H1 (cell line): ENCODE data around the gene PEX14. TPM values are rescaled to one million over a fixed set of nuclear protein-coding genes. Genes with fewer than 3 reads are reported as not detected.

Source experiments
- CTCF ChIA-PET: fragments of 300-600 bp; sonication (Branson Sonifier 250); formaldehyde crosslinking; loops from one replicate; lab custom pipeline; 2021; ENCODE audit not compliant: partially characterized antibody; lab: Charles Lee
- POLR2A ChIA-PET: fragments of 300-600 bp; sonication (Branson Sonifier 250); formaldehyde crosslinking; loops from one replicate; lab custom pipeline; 2021; ENCODE audit warnings: inconsistent platforms; ENCODE audit not compliant: partially characterized antibody; lab: Charles Lee
- DNase-seq, 2 experiments: peaks; one replicate each; pipeline versions ENCODE4 v3.0.0 to v3.0.0-alpha.2; 2010 to 2022; ENCODE audit warnings: low spot score in 2 of 2, low read depth in 1 of 2, mixed read lengths in 1 of 2
- FAIRE-seq: peaks from 2 replicates; lab custom pipeline; 2011; peaks lifted over from hg19 to GRCh38; lab: Jason Lieb, UNC
- H2AFZ ChIP-seq: 2 replicates; pipeline ENCODE4 v1.8.1; 2012; ENCODE audit warnings: low read length, inconsistent platforms
- H2AK5ac ChIP-seq: 2 replicates; pipeline ENCODE4 v1.6.1; 2013; ENCODE audit warnings: low read depth, low read length
- H2BK120ac ChIP-seq: replicated peaks from 2 replicates; pipeline ENCODE3; 2013; ENCODE audit warnings: low read depth, low read length, inconsistent platforms
- H2BK12ac ChIP-seq: 2 replicates; pipeline ENCODE4 v1.6.1; 2013; ENCODE audit warnings: low read depth, low read length
- H2BK15ac ChIP-seq: 2 replicates; pipeline ENCODE4 v1.6.1; 2013; ENCODE audit warnings: low read length
- H2BK20ac ChIP-seq: 2 replicates; pipeline ENCODE4 v1.6.1; 2013; ENCODE audit warnings: low read length
- H2BK5ac ChIP-seq: 2 replicates; pipeline ENCODE4 v1.6.1; 2013; ENCODE audit warnings: low read depth, low read length
- H3K14ac ChIP-seq: 2 replicates; pipeline ENCODE4 v1.6.1; 2013; ENCODE audit warnings: inconsistent platforms; ENCODE audit not compliant: insufficient read length
- H3K18ac ChIP-seq: 2 replicates; pipeline ENCODE4 v1.6.1; 2013; ENCODE audit warnings: low read length; ENCODE audit errors: extremely low read depth
- H3K23ac ChIP-seq: 2 replicates; pipeline ENCODE4 v1.6.1; 2013; ENCODE audit warnings: inconsistent platforms; ENCODE audit not compliant: insufficient read length
- H3K23me2 ChIP-seq: 2 replicates; pipeline ENCODE4 v1.6.1; 2013; ENCODE audit warnings: low read depth, low read length
- H3K27ac ChIP-seq: 2 replicates; pipeline ENCODE4 v1.6.1; 2011; ENCODE audit warnings: low read depth, low read length, inconsistent platforms
- H3K27me3 ChIP-seq, 4 experiments: replicated peaks in 1 of 4; 1 replicate in 1 of 4; 2 replicates in 3 of 4; pipeline versions ENCODE4 v1.6.1 to v1.8.1; 2011 to 2013; ENCODE audit warnings: low read length in 3 of 4, mild to moderate bottlenecking in 3 of 4, inconsistent platforms in 2 of 4, mixed read lengths in 2 of 4, moderate library complexity in 1 of 4; ENCODE audit not compliant: control insufficient read depth in 3 of 4, insufficient read depth in 3 of 4; ENCODE audit errors: extremely low read depth in 1 of 4
- H3K36me3 ChIP-seq, 4 experiments: 2 replicates each; pipeline versions ENCODE4 v1.6.1 to v1.8.1; 2011 to 2013; ENCODE audit warnings: mild to moderate bottlenecking in 4 of 4, low read length in 3 of 4, moderate library complexity in 2 of 4, control low read depth in 1 of 4, inconsistent platforms in 1 of 4; ENCODE audit not compliant: insufficient read depth in 4 of 4, control insufficient read depth in 2 of 4
- H3K4ac ChIP-seq: replicated peaks from 2 replicates; pipeline ENCODE3; 2013; ENCODE audit warnings: low read length, low read depth, mixed read lengths, inconsistent platforms; ENCODE audit not compliant: insufficient read length
- H3K4me1 ChIP-seq, 4 experiments: replicated peaks in 1 of 4; 1 replicate in 1 of 4; 2 replicates in 3 of 4; pipeline versions ENCODE4 v1.6.1 to v1.8.1; 2011 to 2013; ENCODE audit warnings: low read length in 3 of 4, inconsistent platforms in 2 of 4, mixed read lengths in 1 of 4; ENCODE audit not compliant: insufficient read depth in 4 of 4, control insufficient read depth in 3 of 4
- H3K4me2 ChIP-seq, 2 experiments: 2 replicates each; pipeline versions ENCODE4 v1.6.1 to v1.8.1; 2011 to 2013; ENCODE audit warnings: low read depth in 2 of 2, low read length in 2 of 2, control low read depth in 1 of 2, inconsistent platforms in 1 of 2, mild to moderate bottlenecking in 1 of 2; ENCODE audit not compliant: insufficient read depth in 1 of 2
- H3K4me3 ChIP-seq, 4 experiments: fragments of 200-600, 300-600 bp in 1 of 4; sonication (generic), shearing (Covaris generic), sonication (Bioruptor Twin) in 1 of 4; 2 replicates each; pipeline versions ENCODE4 v1.5.1 to v1.8.1; 2011 to 2016; ENCODE audit warnings: low read length in 4 of 4, low read depth in 3 of 4, control low read depth in 2 of 4, inconsistent platforms in 2 of 4, mild to moderate bottlenecking in 2 of 4, mixed read lengths in 1 of 4, moderate library complexity in 1 of 4; ENCODE audit not compliant: insufficient read depth in 2 of 4; ENCODE audit errors: extremely low read depth in 1 of 4
- H3K56ac ChIP-seq: replicated peaks from 2 replicates; pipeline ENCODE3; 2013; ENCODE audit warnings: low read depth, mild to moderate bottlenecking, mixed read lengths, low read length, inconsistent platforms; ENCODE audit not compliant: insufficient read length
- H3K79me1 ChIP-seq: 2 replicates; pipeline ENCODE4 v1.6.1; 2013; ENCODE audit warnings: low read depth, low read length, control low read depth
- H3K79me2 ChIP-seq, 2 experiments: 2 replicates each; pipeline versions ENCODE4 v1.6.1 to v1.8.1; 2012 to 2013; ENCODE audit warnings: low read length in 2 of 2, mild to moderate bottlenecking in 2 of 2, inconsistent platforms in 1 of 2; ENCODE audit not compliant: insufficient read depth in 2 of 2, control insufficient read depth in 1 of 2
- H3K9ac ChIP-seq, 4 experiments: replicated peaks in 1 of 4; 1 replicate in 1 of 4; 2 replicates in 3 of 4; pipeline versions ENCODE4 v1.6.1 to v1.8.1; 2011 to 2013; ENCODE audit warnings: low read depth in 3 of 4, low read length in 3 of 4, control low read depth in 2 of 4, mild to moderate bottlenecking in 2 of 4, moderate library complexity in 2 of 4, inconsistent platforms in 1 of 4; ENCODE audit errors: extremely low read depth in 1 of 4
- H3K9me3 ChIP-seq, 2 experiments: 2 replicates each; pipeline versions ENCODE4 v1.6.1 to v1.8.1; 2012 to 2013; ENCODE audit warnings: mild to moderate bottlenecking in 2 of 2, moderate library complexity in 2 of 2, control low read depth in 1 of 2, inconsistent platforms in 1 of 2, low read depth in 1 of 2, low read length in 1 of 2, mixed read lengths in 1 of 2; ENCODE audit not compliant: insufficient read depth in 2 of 2
- H4K20me1 ChIP-seq, 2 experiments: replicated peaks in 1 of 2; 2 replicates each; pipeline versions ENCODE3 to v1.8.1; 2011 to 2013; ENCODE audit warnings: inconsistent platforms in 2 of 2, low read length in 2 of 2, mild to moderate bottlenecking in 1 of 2; ENCODE audit not compliant: insufficient read depth in 2 of 2, control insufficient read depth in 1 of 2
- H4K5ac ChIP-seq: 2 replicates; pipeline ENCODE4 v1.6.1; 2013; ENCODE audit warnings: low read length, low read depth, mixed read lengths, inconsistent platforms; ENCODE audit not compliant: insufficient read length
- H4K8ac ChIP-seq: 2 replicates; pipeline ENCODE4 v1.8.0; 2013; ENCODE audit warnings: mild to moderate bottlenecking, moderate library complexity, low read length, inconsistent platforms; ENCODE audit not compliant: insufficient read depth; ENCODE audit errors: extremely low read depth
- H4K91ac ChIP-seq: replicated peaks from 2 replicates; pipeline ENCODE3; 2013; ENCODE audit warnings: low read length, mixed read lengths, inconsistent platforms; ENCODE audit not compliant: insufficient read length
- BACH1 ChIP-seq: IDR thresholded peaks from 2 replicates; pipeline ENCODE4 v1.6.1; 2012; ENCODE audit warnings: low read length, improper control_type of control experiment
- CREB1 ChIP-seq: IDR thresholded peaks from 2 replicates; pipeline ENCODE4 v1.6.1; 2012; ENCODE audit warnings: inconsistent platforms
- JUN ChIP-seq: IDR thresholded peaks from 2 replicates; pipeline ENCODE4 v1.6.1; 2011; ENCODE audit warnings: low read depth, mild to moderate bottlenecking, improper control_type of control experiment, low read length
- KDM1A ChIP-seq: fragments of 200-600, 300-600 bp; sonication (generic); IDR thresholded peaks from 2 replicates; pipeline ENCODE4 v1.7.1; 2016; ENCODE audit warnings: mild to moderate bottlenecking, low read length, borderline replicate concordance
- TAF1 ChIP-seq: IDR thresholded peaks from 2 replicates; pipeline ENCODE4 v1.6.1; 2011; ENCODE audit warnings: mild to moderate bottlenecking, low read depth, low read length
- ZNF274 ChIP-seq: IDR thresholded peaks from 2 replicates; pipeline ENCODE4 v1.7.0; 2012; ENCODE audit warnings: low read length, borderline replicate concordance; ENCODE audit errors: extremely low read depth
- WGBS, 2 experiments: shearing (Covaris generic) in 1 of 2; methylation state at CpG; one replicate each; pipeline versions ENCODE4 v1.1.6 to v1.1.7; 2013 to 2015; ENCODE audit warnings: low lambda C conversion rate in 2 of 2, mixed read lengths in 2 of 2, inconsistent platforms in 1 of 2, low coverage in 1 of 2, missing lambda C conversion rate in 1 of 2; ENCODE audit not compliant: insufficient replicate concordance in 2 of 2, insufficient coverage in 1 of 2, insufficient read length in 1 of 2; ENCODE audit errors: extremely low coverage in 1 of 2, missing lambda C conversion rate in 1 of 2; 5-methylcytosine and 5-hydroxymethylcytosine counted together
- polyA plus RNA-seq, 7 experiments: library from polyadenylated mRNA; depleted of rRNA in 3 of 7; stranded (reverse) in 5 of 7; unstranded in 2 of 7; fragments of >200 nt in 5 of 7; fragments of 200-250 nt in 2 of 7; gene quantifications; 1 replicate in 5 of 7; 2 replicates in 1 of 7; 4 replicates in 1 of 7; pipeline versions ENCODE4 v1.2.1 to v1.2.3, GENCODE V29; 2011 to 2013; ENCODE audit warnings: missing spikeins in 2 of 7, mixed read lengths in 2 of 7
- total RNA-seq: library from RNA; stranded (reverse); fragmentation: NEBNext Ultra II Directional; extraction: Animal tissue kit (Norgen Biotek cat#: 25700); gene quantifications from 2 replicates; pipeline ENCODE4 v1.2.1, GENCODE V29; 2021
- TF ChIP-seq, protein P1 (sequence below), 3 experiments: IDR thresholded peaks; 1 replicate in 2 of 3; 2 replicates in 1 of 3; pipeline versions ENCODE4 v1.5.1 to v1.6.1; 2011; ENCODE audit warnings: low read length in 3 of 3, mild to moderate bottlenecking in 3 of 3, inconsistent platforms in 2 of 3, low read depth in 1 of 3, moderate library complexity in 1 of 3; ENCODE audit not compliant: insufficient read depth in 1 of 3; ENCODE audit errors: control extremely low read depth in 1 of 3
- TF ChIP-seq, protein P2 (sequence below): IDR thresholded peaks from 2 replicates; pipeline ENCODE4 v1.6.1; 2011; ENCODE audit warnings: low read depth, mild to moderate bottlenecking, low read length; ENCODE audit not compliant: insufficient read depth

PEX14 gene
- total and polyA plus RNA-seq, 2 of the 8 experiments (the other 6 are each of a cell fraction or from before 2014, with no cell fraction given): 13.0 to 19.8 TPM

DNA sequence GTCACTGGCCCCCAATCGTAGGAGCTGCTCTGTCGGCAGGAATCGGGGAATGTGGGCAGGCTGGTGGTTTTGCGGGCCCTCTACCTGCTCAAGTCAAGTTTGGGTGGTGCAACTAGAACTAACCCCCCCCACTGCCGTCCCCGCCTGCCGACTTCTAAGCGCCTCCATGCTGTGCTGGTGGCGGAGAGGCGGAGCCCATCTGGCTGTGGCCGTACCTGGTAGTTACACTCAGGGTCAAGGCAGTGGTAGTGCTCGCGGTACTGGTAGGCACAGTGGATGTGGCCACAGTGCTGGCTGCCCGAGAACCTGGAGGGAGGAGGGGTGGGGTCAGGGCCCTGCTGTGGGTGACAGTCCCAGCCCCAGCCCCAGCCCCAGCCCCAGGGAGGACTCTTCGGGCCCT lies 181.7 kb downstream of the PEX14 start:
- 86% methylated on average over 13 of the region's 15 CpGs; no CpG with 5 or more reads in 1 of the 2 experiments for WGBS, 2 experiments
- no peak overlapping the region for H2BK20ac ChIP-seq
- TF ChIP-seq, protein P1, sequence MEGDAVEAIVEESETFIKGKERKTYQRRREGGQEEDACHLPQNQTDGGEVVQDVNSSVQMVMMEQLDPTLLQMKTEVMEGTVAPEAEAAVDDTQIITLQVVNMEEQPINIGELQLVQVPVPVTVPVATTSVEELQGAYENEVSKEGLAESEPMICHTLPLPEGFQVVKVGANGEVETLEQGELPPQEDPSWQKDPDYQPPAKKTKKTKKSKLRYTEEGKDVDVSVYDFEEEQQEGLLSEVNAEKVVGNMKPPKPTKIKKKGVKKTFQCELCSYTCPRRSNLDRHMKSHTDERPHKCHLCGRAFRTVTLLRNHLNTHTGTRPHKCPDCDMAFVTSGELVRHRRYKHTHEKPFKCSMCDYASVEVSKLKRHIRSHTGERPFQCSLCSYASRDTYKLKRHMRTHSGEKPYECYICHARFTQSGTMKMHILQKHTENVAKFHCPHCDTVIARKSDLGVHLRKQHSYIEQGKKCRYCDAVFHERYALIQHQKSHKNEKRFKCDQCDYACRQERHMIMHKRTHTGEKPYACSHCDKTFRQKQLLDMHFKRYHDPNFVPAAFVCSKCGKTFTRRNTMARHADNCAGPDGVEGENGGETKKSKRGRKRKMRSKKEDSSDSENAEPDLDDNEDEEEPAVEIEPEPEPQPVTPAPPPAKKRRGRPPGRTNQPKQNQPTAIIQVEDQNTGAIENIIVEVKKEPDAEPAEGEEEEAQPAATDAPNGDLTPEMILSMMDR (IDR thresholded peaks at IDR 0.05; ENCODE audit: control extremely low read depth in 1 of 3, insufficient read depth in 1 of 3, low read depth in 1 of 3, low read length in 3 of 3): no peak
- TF ChIP-seq ZNF274: no peak
- no peak for TF ChIP-seq JUN
- TF ChIP-seq, protein P2, sequence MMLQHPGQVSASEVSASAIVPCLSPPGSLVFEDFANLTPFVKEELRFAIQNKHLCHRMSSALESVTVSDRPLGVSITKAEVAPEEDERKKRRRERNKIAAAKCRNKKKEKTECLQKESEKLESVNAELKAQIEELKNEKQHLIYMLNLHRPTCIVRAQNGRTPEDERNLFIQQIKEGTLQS: no peak
- no peak for TF ChIP-seq TAF1
- no peak for TF ChIP-seq KDM1A
- TF ChIP-seq BACH1: no peak
- TF ChIP-seq CREB1: no peak
- H3K56ac ChIP-seq: no peak overlapping the region
- no peak overlapping the region for H2BK120ac ChIP-seq
- H3K9ac ChIP-seq: no peak overlapping the region
- H3K4me2 ChIP-seq: no peak overlapping the region
- H2BK12ac ChIP-seq: no peak overlapping the region
- H2AK5ac ChIP-seq: no peak overlapping the region
- peaks cover 0 to 5% (median 2%) of the 10 kb centered on the region in 4 experiments; a peak in 5 of 8 replicates for H3K36me3 ChIP-seq
- ChIA-PET CTCF (interaction anchor here (0.5 kb wide), 1 partner anchor 341 kb away, joined by 3 read pairs; no protein-coding TSS in a partner anchor), POLR2A (interaction anchor here (1.7 kb wide), 1 partner anchor 12 kb away, joined by 5 read pairs; no protein-coding TSS in a partner anchor)
- H4K20me1 ChIP-seq: peaks cover 0 to 7% of the 10 kb centered on the region in 2 experiments
- no peak overlapping the region for H3K23ac ChIP-seq
- H3K9me3 ChIP-seq: no peaks in the 10 kb centered on the region
- peaks cover 0 to 5% (median 3%) of the 10 kb centered on the region in 4 experiments; a peak in 2 of 7 replicates for H3K27me3 ChIP-seq
- H4K8ac ChIP-seq: peak overlapping the region; percentile 25; the same call in 1 of the 2 replicates
- no peak for FAIRE-seq
- no peak overlapping the region for H4K91ac ChIP-seq
- H2BK15ac ChIP-seq: no peak overlapping the region
- H3K14ac ChIP-seq: no peak overlapping the region
- no peak overlapping the region for H3K4me3 ChIP-seq
- H3K79me2 ChIP-seq: no peaks in the 10 kb centered on the region
- no peaks in the 10 kb centered on the region; the same call in 1 of the 2 replicates for H3K79me1 ChIP-seq
- H3K23me2 ChIP-seq: peaks cover 2% of the 10 kb centered on the region; the same call in 1 of the 2 replicates
- no peak overlapping the region for H3K27ac ChIP-seq
- H3K4me1 ChIP-seq: peaks cover 0 to 6% (median 3%) of the 10 kb centered on the region in 4 experiments; a peak in 4 of 7 replicates
- no peak for DNase-seq
- no peak overlapping the region for H2BK5ac ChIP-seq
- H3K18ac ChIP-seq: no peak overlapping the region
- no peak overlapping the region for H2AFZ ChIP-seq
- H4K5ac ChIP-seq: no peak overlapping the region
- H3K4ac ChIP-seq: peak overlapping the region; percentile 21
